ENCODE data around the gene PRMT9. TPM values are rescaled to one million over a fixed set of nuclear protein-coding genes. Genes with fewer than 3 reads are reported as not detected.

PRMT9 gene
- total RNA-seq, 2 experiments from 2014 or later: 11.9 to 12.0 TPM

- no peak for DNase-seq
These were observed 87.0 kb downstream of the PRMT9 start for GRCh38 chr4:147596981-147597380.

GRCh38 chr4:147596377-147596776 lies 87.6 kb downstream of the PRMT9 start:
- no peaks in the 10 kb centered on the region for H3K9me3 Mint-ChIP-seq (ENCODE audit: low read depth)
- no peak for DNase-seq
- H3K4me3 Mint-ChIP-seq: no peak overlapping the region
- H3K36me3 Mint-ChIP-seq: no peaks in the 10 kb centered on the region
- no peak overlapping the region for H3K27ac Mint-ChIP-seq
- CTCF ChIA-PET: interaction anchor here (1.4 to 9.0 kb wide), 4 partner anchors 10 to 269 kb away, joined by 3 to 74 read pairs (median 8); partner anchors contain the start of gene TMEM184C
- H3K4me1 Mint-ChIP-seq: peaks cover 6% of the 10 kb centered on the region
- ATAC-seq: peak; percentile 45
- H3K27me3 Mint-ChIP-seq: peaks cover 3% of the 10 kb centered on the region

More at GRCh38 chr4:147596981-147597380, 87.0 kb downstream of the PRMT9 start:
- no peaks in the 10 kb centered on the region for H3K36me3 Mint-ChIP-seq
- CTCF ChIA-PET: interaction anchor here (1.4 to 9.0 kb wide), 4 partner anchors 10 to 269 kb away, joined by 3 to 74 read pairs (median 8); partner anchors contain the start of gene TMEM184C
- no peaks in the 10 kb centered on the region for H3K9me3 Mint-ChIP-seq (ENCODE audit: low read depth)
- H3K27me3 Mint-ChIP-seq: peaks cover 3% of the 10 kb centered on the region
- H3K4me3 Mint-ChIP-seq: no peak overlapping the region
- no peak for ATAC-seq
- no peak overlapping the region for H3K27ac Mint-ChIP-seq
- H3K4me1 Mint-ChIP-seq: peaks cover 6% of the 10 kb centered on the region

GRCh38 chr4:147594578-147594977 lies 89.4 kb downstream of the PRMT9 start:
- H3K4me3 Mint-ChIP-seq: no peak overlapping the region
- no peak overlapping the region for H3K27ac Mint-ChIP-seq
- no peaks in the 10 kb centered on the region for H3K9me3 Mint-ChIP-seq (ENCODE audit: low read depth)
- no peaks in the 10 kb centered on the region for H3K36me3 Mint-ChIP-seq
- H3K4me1 Mint-ChIP-seq: peaks cover 9% of the 10 kb centered on the region
- H3K27me3 Mint-ChIP-seq: peaks cover 3% of the 10 kb centered on the region
- peak; percentile 30 for ATAC-seq
- no peak for DNase-seq
- CTCF ChIA-PET: interaction anchor here (1.2 to 9.0 kb wide), 3 partner anchors 22 to 271 kb away, joined by 3 to 74 read pairs (median 12); partner anchors contain the start of gene TMEM184C

GRCh38 chr4:147594107-147594506 lies 89.9 kb downstream of the PRMT9 start:
- ATAC-seq (no peak), DNase-seq (no peak)
- H3K4me1 Mint-ChIP-seq: peaks cover 9% of the 10 kb centered on the region
- H3K9me3 Mint-ChIP-seq (ENCODE audit: low read depth): no peaks in the 10 kb centered on the region
- no peaks in the 10 kb centered on the region for H3K36me3 Mint-ChIP-seq
- no peak overlapping the region for H3K27ac Mint-ChIP-seq
- CTCF ChIA-PET: interaction anchor here (0.9 to 9.0 kb wide), 3 partner anchors 23 to 272 kb away, joined by 3 to 74 read pairs (median 12); partner anchors contain the start of gene TMEM184C
- no peak overlapping the region for H3K4me3 Mint-ChIP-seq
- H3K27me3 Mint-ChIP-seq: peaks cover 3% of the 10 kb centered on the region

GRCh38 chr4:147591106-147591505 lies 92.9 kb downstream of the PRMT9 start:
- ATAC-seq: no peak
- Mint-ChIP-seq H3K9me3 (ENCODE audit: low read depth) (no peaks in the 10 kb centered on the region), H3K27me3 (peaks cover 3% of the 10 kb centered on the region), H3K27ac (no peak overlapping the region), H3K36me3 (no peaks in the 10 kb centered on the region), H3K4me1 (peaks cover 19% of the 10 kb centered on the region), H3K4me3 (no peak overlapping the region)
- CTCF ChIA-PET: interaction anchor here (0.8 to 5.1 kb wide), 5 partner anchors 72 to 431 kb away, joined by 4 to 36 read pairs (median 20); partner anchors contain the start of gene PRMT9
- DNase-seq: no peak

GRCh38 chr4:147590249-147590920 lies 93.6 kb downstream of the PRMT9 start:
- Mint-ChIP-seq H3K27me3 (peaks cover 8% of the 10 kb centered on the region), H3K36me3 (no peaks in the 10 kb centered on the region), H3K4me1 (peaks cover 21% of the 10 kb centered on the region), H3K9me3 (ENCODE audit: low read depth) (no peaks in the 10 kb centered on the region), H3K4me3 (no peak overlapping the region), H3K27ac (no peak overlapping the region)
- peak; percentile 59 for DNase-seq
- ATAC-seq: no peak
- CTCF ChIA-PET: interaction anchor here (0.8 to 5.1 kb wide), 13 partner anchors 9 to 493 kb away, joined by 3 to 36 read pairs (median 4); partner anchors contain the start of genes PRMT9 and TMEM184C

- Mint-ChIP-seq H3K9me3 (ENCODE audit: low read depth) (no peaks in the 10 kb centered on the region), H3K27me3 (peaks cover 13% of the 10 kb centered on the region), H3K4me1 (peaks cover 21% of the 10 kb centered on the region), H3K36me3 (no peaks in the 10 kb centered on the region), H3K4me3 (no peak overlapping the region), H3K27ac (no peak overlapping the region)
- CTCF ChIA-PET: interaction anchor here (0.8 to 5.1 kb wide), 12 partner anchors 9 to 492 kb away, joined by 3 to 36 read pairs (median 4); partner anchors contain the start of gene TMEM184C
- DNase-seq (no peak), ATAC-seq (no peak)
These were observed 94.4 kb downstream of the PRMT9 start for GRCh38 chr4:147589586-147589985.

Other genes starting within 250 kb of the PRMT9 start
- gene EDNRA, start 203.1 kb downstream of the PRMT9 start, total RNA-seq: not detected
- 10 to 100 TPM; 18.5 to 27.2 TPM for gene TMEM184C, start 66.8 kb downstream of the PRMT9 start, total RNA-seq
- gene ARHGAP10, start 47.9 kb upstream of the PRMT9 start, total RNA-seq: 10 to 100 TPM; 12.1 to 18.8 TPM

Measured in activated CD8-positive, alpha-beta memory T cell treated with anti-CD3 and anti-CD28 coated beads, Interleukin-2, amount 10 ng/mL, durations not matched to agents 7 days and 5 days (primary cell).